ENCODE measurements around the gene BATF. TPM values are rescaled to one million over a fixed set of nuclear protein-coding genes. Genes with fewer than 3 reads are reported as not detected.
"Not testable (repeated sequence)": the region's sequence is repeated elsewhere in the genome, so short reads cannot be mapped to it uniquely, and the experiment has no call there.

BATF gene
- 10 to 100 TPM in 2 of 6 experiments, 1 to 10 TPM in 1, under 1 TPM in 3; 0.24 to 10.4 (median 0.87) TPM for total RNA-seq
- long read RNA-seq, partial matches to known transcripts: 0 of 1 reads
- long read RNA-seq, other reads (novel, unspliced or antisense): 0 of 1 reads

- H3K27me3 ChIP-seq: no peaks in the 10 kb centered on the region
- peak within 1 kb of the TSS in 1 of 3 donors; percentile 10 for H3K27ac ChIP-seq
- no peaks in the 10 kb centered on the region for H3K36me3 ChIP-seq
- H3K9me3 ChIP-seq: no peaks in the 10 kb centered on the region
- H3K4me1 ChIP-seq: no peaks in the 10 kb centered on the region
- DNase-seq: peak in 1 of 3 donors; percentile 59
- peak within 1 kb of the TSS in 2 of 3 donors; percentile 22 to 42 for H3K4me3 ChIP-seq
- peak; percentile 11 to 61 (median 30) for ATAC-seq
- intact Hi-C loops (cut with DNase I): no loop called here
- WGBS (ENCODE audit: insufficient coverage, low coverage, low lambda C conversion rate, missing lambda C conversion rate): 39% methylated on average over 10 of the region's 13 CpGs
- no peak for TF ChIP-seq CTCF (IDR thresholded peaks at IDR 0.05)
- no peak for TF ChIP-seq POLR2A (IDR thresholded peaks at IDR 0.05)
Observed at GRCh38 chr14:75522224-75522982, at the start of gene BATF. TSS of gene BATF (plus strand) at chr14:75522469. CDS start at chr14:75522683, 214 bp downstream.

GRCh38 chr14:75474127-75474526, 48.1 kb upstream of the BATF start:
- DNase-seq; H3K27ac ChIP-seq; H3K9me3 ChIP-seq; intact Hi-C loops (cut with DNase I); H3K27me3 ChIP-seq; ATAC-seq; H3K4me3 ChIP-seq: not testable (repeated sequence)
- Histone ChIP-seq H3K4me1 (peaks cover 0 to 13% (median 5%) of the 10 kb centered on the region in 4 donors), H3K36me3 (peaks cover 0 to 18% (median 0%) of the 10 kb centered on the region in 4 donors)
- WGBS (ENCODE audit: insufficient coverage, low coverage, low lambda C conversion rate, missing lambda C conversion rate): 84% methylated on average over 5 of the region's 6 CpGs

GRCh38 chr14:75476274-75476995, 45.8 kb upstream of the BATF start:
- intact Hi-C loops (cut with DNase I): no loop called here
- peak in 2 of 4 donors; percentile 9 to 33 for ATAC-seq

GRCh38 chr14:75477881-75478280, 44.4 kb upstream of the BATF start:
- Histone ChIP-seq H3K4me1 (no peaks in the 10 kb centered on the region), H3K36me3 (peaks cover 0 to 5% (median 0%) of the 10 kb centered on the region in 4 donors), H3K27ac (no peak overlapping the region), H3K9me3 (no peaks in the 10 kb centered on the region), H3K27me3 (no peaks in the 10 kb centered on the region), H3K4me3 (no peak overlapping the region)
- 83% methylated on average over 5 of the region's 5 CpGs for WGBS (ENCODE audit: insufficient coverage, low coverage, low lambda C conversion rate, missing lambda C conversion rate)
- ATAC-seq (no peak), DNase-seq (no peak)
- intact Hi-C loops (cut with DNase I): no loop called here
- TF ChIP-seq POLR2A (IDR thresholded peaks at IDR 0.05) (no peak), CTCF (IDR thresholded peaks at IDR 0.05) (no peak)

More at GRCh38 chr14:75476274-75476995, 45.8 kb upstream of the BATF start:
- TF ChIP-seq POLR2A (IDR thresholded peaks at IDR 0.05): no peak
- TF ChIP-seq CTCF (IDR thresholded peaks at IDR 0.05): no peak
- H3K36me3 ChIP-seq: peaks cover 0 to 18% (median 0%) of the 10 kb centered on the region in 4 donors
- no peak overlapping the region for H3K27ac ChIP-seq
- no peaks in the 10 kb centered on the region for H3K9me3 ChIP-seq
- no peaks in the 10 kb centered on the region for H3K4me1 ChIP-seq
- 67% methylated on average over 3 of the region's 11 CpGs for WGBS (ENCODE audit: insufficient coverage, low coverage, low lambda C conversion rate, missing lambda C conversion rate)
- no peaks in the 10 kb centered on the region for H3K27me3 ChIP-seq
- peak in 1 of 3 donors; percentile 21 for DNase-seq
- H3K4me3 ChIP-seq: no peak overlapping the region

Measured in right lobe of liver (tissue), 6 donors.